IMR-90 (cell line): ENCODE measurements around the gene RIMS1. TPM values are rescaled to one million over a fixed set of nuclear protein-coding genes. Genes with fewer than 3 reads are reported as not detected.

Experiments
- ATAC-seq: fragments of 200-7000 bp; cut with Tn5 transposase; 2 replicates; pipeline ENCODE4 v1.9.1; 2020; ENCODE audit warnings: low read depth, mild to moderate bottlenecking, moderate library complexity
- BruUV-seq: library from RNA; stranded (reverse); fragments of 400-500 nt; replicated peaks from 2 replicates; lab custom pipeline; 2021; lab: Mats Ljungman, UMichigan
- CTCF ChIA-PET: fragments of 300-600 bp; formaldehyde crosslinking; extraction: SDS; loops from one replicate; lab custom pipeline; 2021; ENCODE audit warnings: antibody characterized with exemption; lab: Yijun Ruan, JAX
- POLR2A ChIA-PET: fragments of 300-600 bp; sonication (Branson Sonifier 250); formaldehyde crosslinking; loops from one replicate; lab custom pipeline; 2022; ENCODE audit warnings: antibody characterized with exemption; ENCODE audit not compliant: unreplicated experiment; lab: Charles Lee
- DNase-seq: peaks from one replicate; pipeline ENCODE4 v3.0.0; 2013
- H2AFZ ChIP-seq: replicated peaks from 2 replicates; pipeline ENCODE3; 2013; ENCODE audit warnings: low read length, mild to moderate bottlenecking; ENCODE audit not compliant: poor library complexity
- H2AK5ac ChIP-seq: 2 replicates; pipeline ENCODE4 v1.6.1; 2013; ENCODE audit warnings: low read depth, low read length, inconsistent platforms
- H2AK9ac ChIP-seq: replicated peaks from 2 replicates; pipeline ENCODE3; 2013; ENCODE audit warnings: mild to moderate bottlenecking, low read depth, low read length, moderate library complexity; ENCODE audit not compliant: poor library complexity
- H2BK120ac ChIP-seq: 2 replicates; pipeline ENCODE4 v1.6.1; 2013; ENCODE audit warnings: low read depth, low read length, inconsistent platforms
- H2BK15ac ChIP-seq: 3 replicates; pipeline ENCODE4 v1.6.1; 2013; ENCODE audit warnings: low read depth, low read length, inconsistent platforms
- H2BK20ac ChIP-seq: 2 replicates; pipeline ENCODE4 v1.6.1; 2013; ENCODE audit warnings: low read depth, mild to moderate bottlenecking, inconsistent platforms, low read length, moderate library complexity
- H2BK5ac ChIP-seq: 2 replicates; pipeline ENCODE4 v1.6.1; 2013; ENCODE audit warnings: mild to moderate bottlenecking, low read depth, low read length, inconsistent platforms; ENCODE audit not compliant: poor library complexity, severe bottlenecking
- H3K14ac ChIP-seq: replicated peaks from 2 replicates; pipeline ENCODE4 v1.6.1; 2013; ENCODE audit warnings: low read depth, low read length, inconsistent platforms
- H3K18ac ChIP-seq: 2 replicates; pipeline ENCODE4 v1.6.1; 2013; ENCODE audit warnings: low read depth, low read length, control low read depth
- H3K23ac ChIP-seq: 2 replicates; pipeline ENCODE4 v1.6.1; 2013; ENCODE audit warnings: low read depth, low read length, inconsistent platforms
- H3K27ac ChIP-seq: 2 replicates; pipeline ENCODE4 v1.5.1; 2013; ENCODE audit warnings: mild to moderate bottlenecking, control low read depth, low read length; ENCODE audit not compliant: insufficient read depth
- H3K27me3 ChIP-seq: 2 replicates; pipeline ENCODE4 v1.6.1; 2013; ENCODE audit warnings: low read length; ENCODE audit not compliant: control insufficient read depth, insufficient read depth
- H3K36me3 ChIP-seq: 2 replicates; pipeline ENCODE4 v1.6.1; 2013; ENCODE audit warnings: low read length, mixed read lengths; ENCODE audit not compliant: control insufficient read depth, insufficient read depth
- H3K4ac ChIP-seq: 2 replicates; pipeline ENCODE4 v1.6.1; 2013; ENCODE audit warnings: low read depth, low read length, inconsistent platforms
- H3K4me1 ChIP-seq: 2 replicates; pipeline ENCODE4 v1.6.1; 2013; ENCODE audit warnings: low read length, mixed read lengths; ENCODE audit not compliant: control insufficient read depth, insufficient read depth
- H3K4me2 ChIP-seq: 2 replicates; pipeline ENCODE4 v1.6.1; 2013; ENCODE audit warnings: low read depth, mild to moderate bottlenecking, control low read depth, low read length, moderate library complexity
- H3K4me3 ChIP-seq: 2 replicates; pipeline ENCODE4 v1.5.1; 2013; ENCODE audit warnings: low read depth, mild to moderate bottlenecking, control low read depth, low read length, moderate library complexity; ENCODE audit not compliant: insufficient read depth
- H3K56ac ChIP-seq: 2 replicates; pipeline ENCODE4 v1.6.1; 2013; ENCODE audit warnings: low read length, inconsistent platforms; ENCODE audit not compliant: insufficient read depth; ENCODE audit errors: extremely low read depth
- H3K79me1 ChIP-seq, 2 experiments: 2 replicates each; pipeline ENCODE4 v1.6.1; 2013; ENCODE audit warnings: low read length in 2 of 2, inconsistent platforms in 1 of 2, low read depth in 1 of 2
- H3K9ac ChIP-seq: 2 replicates; pipeline ENCODE4 v1.6.1; 2013; ENCODE audit warnings: low read depth, low read length, control low read depth
- H3K9me1 ChIP-seq: 2 replicates; pipeline ENCODE4 v1.6.1; 2013; ENCODE audit warnings: low read length, inconsistent platforms; ENCODE audit not compliant: insufficient read depth
- H3K9me3 ChIP-seq: 2 replicates; pipeline ENCODE4 v1.6.1; 2013; ENCODE audit warnings: low read length; ENCODE audit not compliant: control insufficient read depth, insufficient read depth
- H4K20me1 ChIP-seq: 2 replicates; pipeline ENCODE4 v1.6.1; 2013; ENCODE audit warnings: low read length, inconsistent platforms; ENCODE audit not compliant: insufficient read depth
- H4K5ac ChIP-seq: 2 replicates; pipeline ENCODE4 v1.6.1; 2013; ENCODE audit warnings: mild to moderate bottlenecking, low read depth, low read length, control low read depth
- H4K8ac ChIP-seq, 2 experiments: 2 replicates each; pipeline ENCODE4 v1.6.1; 2013; ENCODE audit warnings: low read depth in 2 of 2, low read length in 2 of 2, control low read depth in 1 of 2, inconsistent platforms in 1 of 2
- H4K91ac ChIP-seq: 2 replicates; pipeline ENCODE4 v1.6.1; 2013; ENCODE audit warnings: low read depth, low read length, inconsistent platforms; ENCODE audit not compliant: insufficient read depth
- BHLHE40 ChIP-seq: fragments of 150-350 bp; IDR thresholded peaks from 2 replicates; pipeline ENCODE4 v1.6.1; 2016; ENCODE audit warnings: mild to moderate bottlenecking, low read depth, low read length
- CEBPB ChIP-seq: IDR thresholded peaks from 2 replicates; pipeline ENCODE4 v1.6.1; 2012; ENCODE audit warnings: low read depth, low read length, improper control_type of control experiment
- CHD1 ChIP-seq: IDR thresholded peaks from 2 replicates; pipeline ENCODE4 v1.6.1; 2012; ENCODE audit warnings: low read depth, low read length, improper control_type of control experiment
- FOS ChIP-seq: fragments of 150-350 bp; IDR thresholded peaks from 2 replicates; pipeline ENCODE4 v1.6.1; 2016; ENCODE audit warnings: low read depth, low read length
- MAFK ChIP-seq: IDR thresholded peaks from 2 replicates; pipeline ENCODE4 v1.6.1; 2012; ENCODE audit warnings: low read depth, low read length, improper control_type of control experiment
- MXI1 ChIP-seq: IDR thresholded peaks from 2 replicates; pipeline ENCODE4 v1.6.1; 2012; ENCODE audit warnings: low read depth, mild to moderate bottlenecking, low read length, moderate library complexity, borderline replicate concordance
- NFE2L2 ChIP-seq: fragments of 150-350 bp; IDR thresholded peaks from 2 replicates; pipeline ENCODE4 v1.6.1; 2016; ENCODE audit warnings: low read depth, mild to moderate bottlenecking, low read length
- POLR2A ChIP-seq: IDR thresholded peaks from 2 replicates; pipeline ENCODE4 v1.6.1; 2012; ENCODE audit warnings: mild to moderate bottlenecking, low read depth, low read length
- RAD21 ChIP-seq: IDR thresholded peaks from 2 replicates; pipeline ENCODE4 v1.6.1; 2012; ENCODE audit warnings: low read length, improper control_type of control experiment
- RCOR1 ChIP-seq: IDR thresholded peaks from 2 replicates; pipeline ENCODE4 v1.6.1; 2012; ENCODE audit warnings: mild to moderate bottlenecking, low read length, improper control_type of control experiment; ENCODE audit not compliant: insufficient replicate concordance
- RFX5 ChIP-seq: IDR thresholded peaks from 2 replicates; pipeline ENCODE4 v1.8.0; 2012; ENCODE audit warnings: low read depth, mild to moderate bottlenecking, low read length, moderate library complexity
- SMC3 ChIP-seq: fragments of 150-350 bp; IDR thresholded peaks from 2 replicates; pipeline ENCODE4 v1.6.1; 2016; ENCODE audit warnings: low read depth, mild to moderate bottlenecking, antibody characterized with exemption, low read length, moderate library complexity
- USF2 ChIP-seq: fragments of 150-350 bp; IDR thresholded peaks from 2 replicates; pipeline ENCODE4 v1.6.1; 2017; ENCODE audit warnings: mild to moderate bottlenecking, antibody characterized with exemption, low read length, low read depth
- whole genome bisulfite sequencing, 2 experiments: methylation state at CpG; one replicate each; pipeline versions ENCODE4 v1.1.5 to v1.1.7; 2013; ENCODE audit warnings: missing lambda C conversion rate in 2 of 2; ENCODE audit not compliant: insufficient read length in 1 of 2; ENCODE audit errors: extremely low coverage in 2 of 2; 5-methylcytosine and 5-hydroxymethylcytosine counted together
- dilution Hi-C: fragments of 300-500 bp; cut with HindIII; formaldehyde crosslinking; loops from one replicate; pipeline ENCODE4 v1.14.3; 2018; ENCODE audit warnings: low sequenced_read_pairs; ENCODE audit not compliant: unreplicated experiment
- in situ Hi-C: fragments of 300-500 bp; cut with MboI; formaldehyde crosslinking; loops from 3 replicates; pipeline ENCODE4 v1.14.3; 2019; ENCODE audit warnings: low sequenced_read_pairs, inconsistent platforms, mixed read lengths
- intact Hi-C: fragments of 100-400 bp; cut with micrococcal nuclease; formaldehyde crosslinking; loops from 2 replicates; pipeline ENCODE4 v1.10.0; 2022
- polyA plus RNA-seq, 3 experiments: library from polyadenylated mRNA; depleted of rRNA; stranded (reverse); fragments of >200 nt; gene quantifications; 2 replicates each; pipeline ENCODE4 v1.2.3, GENCODE V29; 2012; ENCODE audit warnings: low replicate concordance in 1 of 3
- total RNA-seq: library from RNA; depleted of rRNA; stranded (reverse); fragments of >200 nt; gene quantifications from 2 replicates; pipeline ENCODE4 v1.2.3, GENCODE V29; 2012
- TF ChIP-seq, protein P1 (sequence below): conservative IDR thresholded peaks from 2 replicates; pipeline ENCODE4 v1.5.1; 2012; ENCODE audit warnings: mild to moderate bottlenecking, low read depth, low read length, improper control_type of control experiment
- TF ChIP-seq, protein P2 (sequence below): fragments of 150-350 bp; IDR thresholded peaks from 2 replicates; pipeline ENCODE4 v1.6.1; 2016; ENCODE audit warnings: low read depth, mild to moderate bottlenecking, low read length, moderate library complexity, borderline replicate concordance

The RIMS1 gene
- total and polyA plus RNA-seq, 2 of the 4 experiments (the other 2 are of a cell fraction), result 0.44 to 3.8 TPM

GRCh38 chr6:72031471-72031870 is 145.1 kb downstream of the RIMS1 start:
- no TSS peak for BruUV-seq
- no peaks in the 10 kb centered on the region for H3K36me3 ChIP-seq
- H3K27ac ChIP-seq, result no peak overlapping the region
- no peak overlapping the region for H3K18ac ChIP-seq
- DNase-seq (no peak), ATAC-seq (no peak)
- H2BK5ac ChIP-seq, result no peak overlapping the region
- intact Hi-C loops, result no loop called here
- no peak overlapping the region for H3K56ac ChIP-seq
- no peak for TF ChIP-seq NFE2L2
- TF ChIP-seq MAFK, result no peak
- TF ChIP-seq, protein P1, sequence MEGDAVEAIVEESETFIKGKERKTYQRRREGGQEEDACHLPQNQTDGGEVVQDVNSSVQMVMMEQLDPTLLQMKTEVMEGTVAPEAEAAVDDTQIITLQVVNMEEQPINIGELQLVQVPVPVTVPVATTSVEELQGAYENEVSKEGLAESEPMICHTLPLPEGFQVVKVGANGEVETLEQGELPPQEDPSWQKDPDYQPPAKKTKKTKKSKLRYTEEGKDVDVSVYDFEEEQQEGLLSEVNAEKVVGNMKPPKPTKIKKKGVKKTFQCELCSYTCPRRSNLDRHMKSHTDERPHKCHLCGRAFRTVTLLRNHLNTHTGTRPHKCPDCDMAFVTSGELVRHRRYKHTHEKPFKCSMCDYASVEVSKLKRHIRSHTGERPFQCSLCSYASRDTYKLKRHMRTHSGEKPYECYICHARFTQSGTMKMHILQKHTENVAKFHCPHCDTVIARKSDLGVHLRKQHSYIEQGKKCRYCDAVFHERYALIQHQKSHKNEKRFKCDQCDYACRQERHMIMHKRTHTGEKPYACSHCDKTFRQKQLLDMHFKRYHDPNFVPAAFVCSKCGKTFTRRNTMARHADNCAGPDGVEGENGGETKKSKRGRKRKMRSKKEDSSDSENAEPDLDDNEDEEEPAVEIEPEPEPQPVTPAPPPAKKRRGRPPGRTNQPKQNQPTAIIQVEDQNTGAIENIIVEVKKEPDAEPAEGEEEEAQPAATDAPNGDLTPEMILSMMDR, result no peak
- TF ChIP-seq SMC3, result no peak
- no peak for TF ChIP-seq RAD21
- TF ChIP-seq RFX5, result no peak
- TF ChIP-seq BHLHE40, result no peak
- no peak for TF ChIP-seq MXI1
- TF ChIP-seq, protein P2, sequence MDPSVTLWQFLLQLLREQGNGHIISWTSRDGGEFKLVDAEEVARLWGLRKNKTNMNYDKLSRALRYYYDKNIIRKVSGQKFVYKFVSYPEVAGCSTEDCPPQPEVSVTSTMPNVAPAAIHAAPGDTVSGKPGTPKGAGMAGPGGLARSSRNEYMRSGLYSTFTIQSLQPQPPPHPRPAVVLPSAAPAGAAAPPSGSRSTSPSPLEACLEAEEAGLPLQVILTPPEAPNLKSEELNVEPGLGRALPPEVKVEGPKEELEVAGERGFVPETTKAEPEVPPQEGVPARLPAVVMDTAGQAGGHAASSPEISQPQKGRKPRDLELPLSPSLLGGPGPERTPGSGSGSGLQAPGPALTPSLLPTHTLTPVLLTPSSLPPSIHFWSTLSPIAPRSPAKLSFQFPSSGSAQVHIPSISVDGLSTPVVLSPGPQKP, result no peak
- TF ChIP-seq RCOR1, result no peak
- no peak for TF ChIP-seq USF2
- TF ChIP-seq CHD1, result no peak
- TF ChIP-seq FOS, result no peak
- no peak for TF ChIP-seq CEBPB
- TF ChIP-seq POLR2A, result no peak
- no peaks in the 10 kb centered on the region for H3K27me3 ChIP-seq
- no peak overlapping the region for H2BK15ac ChIP-seq
- H3K9me1 ChIP-seq, result no peaks in the 10 kb centered on the region
- no peak overlapping the region for H2BK120ac ChIP-seq
- no peak overlapping the region for H2AFZ ChIP-seq
- H2BK20ac ChIP-seq, result no peak overlapping the region
- H2AK9ac ChIP-seq, result no peak overlapping the region
- no peaks in the 10 kb centered on the region for H3K79me1 ChIP-seq
- H3K4me3 ChIP-seq, result no peak overlapping the region
- H4K91ac ChIP-seq, result no peak overlapping the region
- no peaks in the 10 kb centered on the region for H3K9me3 ChIP-seq
- ChIA-PET CTCF (no interaction called here), POLR2A (no interaction called here)
- no peaks in the 10 kb centered on the region for H4K20me1 ChIP-seq
- in situ Hi-C loops, result no loop called here
- dilution Hi-C loops, result no loop called here
- no peak overlapping the region for H3K14ac ChIP-seq
- H4K5ac ChIP-seq, result no peak overlapping the region
- no peak overlapping the region for H2AK5ac ChIP-seq
- H3K4me1 ChIP-seq, result no peaks in the 10 kb centered on the region
- H3K4me2 ChIP-seq, result no peak overlapping the region
- no peak overlapping the region for H4K8ac ChIP-seq
- H3K9ac ChIP-seq, result no peak overlapping the region
- H3K4ac ChIP-seq, result no peak overlapping the region
- H3K23ac ChIP-seq, result no peak overlapping the region
- WGBS, 2 experiments, result no CpG with 5 or more reads among the region's 2 CpGs
